Urinary bladder (tissue), 4 donors: Measurements from ENCODE around the gene LCN2. TPM values are rescaled to one million over a fixed set of nuclear protein-coding genes. Genes with fewer than 3 reads are reported as not detected.

Experiments
- DNase-seq: peaks from one replicate; pipeline ENCODE4 v3.0.0-alpha.2; 2015; ENCODE audit errors: extremely low spot score
- H3K27ac ChIP-seq: one replicate; pipeline ENCODE4 v1.5.1; 2013; ENCODE audit warnings: low read depth, mild to moderate bottlenecking, moderate library complexity
- H3K36me3 ChIP-seq: one replicate; pipeline ENCODE4 v1.6.1; 2013; ENCODE audit warnings: mild to moderate bottlenecking, moderate library complexity; ENCODE audit not compliant: insufficient read depth
- H3K4me1 ChIP-seq: one replicate; pipeline ENCODE4 v1.6.1; 2013; ENCODE audit warnings: mild to moderate bottlenecking, moderate library complexity; ENCODE audit not compliant: insufficient read depth
- H3K4me3 ChIP-seq: one replicate; pipeline ENCODE4 v1.5.1; 2013; ENCODE audit warnings: low read depth, low read length
- WGBS: extraction: QIAGEN DNeasy Blood & Tissue Kit; methylation state at CpG from one replicate; pipeline ENCODE4 v1.1.7; 2013; 5-methylcytosine and 5-hydroxymethylcytosine counted together
- polyA plus RNA-seq: library from polyadenylated mRNA; stranded (reverse); fragments of 200-250 nt; gene quantifications from one replicate; pipeline ENCODE4 v1.2.3, GENCODE V29; 2013
- total RNA-seq: library from RNA; depleted of rRNA; stranded (reverse); fragments of >200 nt; gene quantifications from one replicate; pipeline ENCODE4 v1.2.3, GENCODE V29; 2014
- donor health status: healthy with polysubstance abuse.
- donor health status: healthy.

LCN2 gene
- total RNA-seq, result 1.9 TPM
- polyA plus RNA-seq, result 23.0 TPM

GRCh38 chr9:128149001-128149701, at the start of gene LCN2:
Gene LCN2, plus strand, starts transcription at chr9:128149453. Its CDS starts 73 bp downstream, at chr9:128149526.
- no peak for DNase-seq

GRCh38 chr9:128099932-128100491, 49.2 kb upstream of the LCN2 start:
- 67% methylated on average over 16 of the region's 16 CpGs for WGBS
- H3K36me3 ChIP-seq, result no peaks in the 10 kb centered on the region
- DNase-seq, result no peak

More at GRCh38 chr9:128149001-128149701, at the start of gene LCN2:
- 77% methylated on average over 9 of the region's 9 CpGs for WGBS
- Histone ChIP-seq H3K27ac (peak within 1 kb of the TSS; percentile 23), H3K4me1 (peaks cover 2% of the 10 kb centered on the region), H3K36me3 (no peaks in the 10 kb centered on the region), H3K4me3 (no peak within 1 kb of the TSS)

GRCh38 chr9:128100581-128100980, 48.7 kb upstream of the LCN2 start:
- Histone ChIP-seq H3K36me3 (no peaks in the 10 kb centered on the region), H3K4me1 (peaks cover 3% of the 10 kb centered on the region), H3K4me3 (no peak overlapping the region), H3K27ac (no peak overlapping the region)
- no peak for DNase-seq
- WGBS, result 86% methylated on average over 10 of the region's 10 CpGs

More at GRCh38 chr9:128099932-128100491, 49.2 kb upstream of the LCN2 start:
- Histone ChIP-seq H3K27ac (no peak overlapping the region), H3K4me1 (peaks cover 3% of the 10 kb centered on the region), H3K4me3 (no peak overlapping the region)

GRCh38 chr9:128101231-128101661, 48.0 kb upstream of the LCN2 start:
- no peak overlapping the region for H3K4me3 ChIP-seq
- peaks cover 3% of the 10 kb centered on the region for H3K4me1 ChIP-seq
- WGBS, result 88% methylated on average over 12 of the region's 12 CpGs

GRCh38 chr9:128101690-128102089, 47.6 kb upstream of the LCN2 start:
- DNase-seq, result no peak
- Histone ChIP-seq H3K36me3 (no peaks in the 10 kb centered on the region), H3K4me3 (no peak overlapping the region), H3K4me1 (peaks cover 3% of the 10 kb centered on the region), H3K27ac (no peak overlapping the region)
- WGBS, result 87% methylated on average over 20 of the region's 20 CpGs

More at GRCh38 chr9:128101231-128101661, 48.0 kb upstream of the LCN2 start:
- H3K36me3 ChIP-seq, result no peaks in the 10 kb centered on the region
- DNase-seq, result no peak
- no peak overlapping the region for H3K27ac ChIP-seq

- no peaks in the 10 kb centered on the region for H3K36me3 ChIP-seq
- H3K4me3 ChIP-seq, result no peak overlapping the region
- whole genome bisulfite sequencing, result 89% methylated on average over 13 of the region's 13 CpGs
- H3K27ac ChIP-seq, result no peak overlapping the region
- peaks cover 3% of the 10 kb centered on the region for H3K4me1 ChIP-seq
- DNase-seq, result no peak
Observed at GRCh38 chr9:128102196-128102595, 47.1 kb upstream of the LCN2 start.

GRCh38 chr9:128102861-128103588, 46.2 kb upstream of the LCN2 start:
- no peak overlapping the region for H3K4me3 ChIP-seq
- H3K27ac ChIP-seq, result no peak overlapping the region
- no peaks in the 10 kb centered on the region for H3K36me3 ChIP-seq
- no peak for DNase-seq
- no peaks in the 10 kb centered on the region for H3K4me1 ChIP-seq
- WGBS, result 92% methylated on average over 23 of the region's 23 CpGs

GRCh38 chr9:128103589-128103962, 45.7 kb upstream of the LCN2 start:
- 69% methylated on average over 8 of the region's 8 CpGs for WGBS
- Histone ChIP-seq H3K4me3 (no peak overlapping the region), H3K27ac (no peak overlapping the region), H3K4me1 (no peaks in the 10 kb centered on the region), H3K36me3 (no peaks in the 10 kb centered on the region)
- no peak for DNase-seq

- WGBS, result 77% methylated on average over 6 of the region's 6 CpGs
- H3K27ac ChIP-seq, result no peak overlapping the region
- no peaks in the 10 kb centered on the region for H3K36me3 ChIP-seq
- DNase-seq, result no peak
- H3K4me1 ChIP-seq, result no peaks in the 10 kb centered on the region
- no peak overlapping the region for H3K4me3 ChIP-seq
Observed at GRCh38 chr9:128104171-128104618, 45.1 kb upstream of the LCN2 start.

- H3K27ac ChIP-seq, result no peak overlapping the region
- H3K4me3 ChIP-seq, result no peak overlapping the region
- no peaks in the 10 kb centered on the region for H3K4me1 ChIP-seq
- DNase-seq, result no peak
- WGBS, result 93% methylated on average over 21 of the region's 21 CpGs
- H3K36me3 ChIP-seq, result no peaks in the 10 kb centered on the region
Observed at GRCh38 chr9:128105538-128106175, 43.6 kb upstream of the LCN2 start.

GRCh38 chr9:128106181-128106939, 42.9 kb upstream of the LCN2 start:
- 94% methylated on average over 23 of the region's 23 CpGs for WGBS
- no peak for DNase-seq
- Histone ChIP-seq H3K27ac (no peak overlapping the region), H3K4me3 (no peak overlapping the region), H3K4me1 (no peaks in the 10 kb centered on the region), H3K36me3 (no peaks in the 10 kb centered on the region)

- no peak for DNase-seq
- Histone ChIP-seq H3K27ac (no peak overlapping the region), H3K4me3 (no peak overlapping the region), H3K36me3 (no peaks in the 10 kb centered on the region), H3K4me1 (no peaks in the 10 kb centered on the region)
- 94% methylated on average over 23 of the region's 23 CpGs for WGBS
Observed at GRCh38 chr9:128106940-128107467, 42.2 kb upstream of the LCN2 start.
